HFF-Myc (cell line): Measurements from ENCODE around the gene ASCC3.

Source experiments
- DNase-seq: peaks from one replicate; pipeline ENCODE4 v3.0.0-alpha.2; 2011; ENCODE audit warnings: low read depth; ENCODE audit errors: extremely low read depth
- H3K4me3 ChIP-seq: replicated peaks from 2 replicates; pipeline ENCODE4 v1.5.1; 2011; ENCODE audit warnings: low read depth, mild to moderate bottlenecking, control low read depth, low read length
- TF ChIP-seq, protein P1 (sequence below): IDR thresholded peaks from 2 replicates; pipeline ENCODE4 v1.5.1; 2012; ENCODE audit warnings: mild to moderate bottlenecking, low read depth, low read length, control low read depth; ENCODE audit errors: missing control alignments

Gene ASCC3

DNA sequence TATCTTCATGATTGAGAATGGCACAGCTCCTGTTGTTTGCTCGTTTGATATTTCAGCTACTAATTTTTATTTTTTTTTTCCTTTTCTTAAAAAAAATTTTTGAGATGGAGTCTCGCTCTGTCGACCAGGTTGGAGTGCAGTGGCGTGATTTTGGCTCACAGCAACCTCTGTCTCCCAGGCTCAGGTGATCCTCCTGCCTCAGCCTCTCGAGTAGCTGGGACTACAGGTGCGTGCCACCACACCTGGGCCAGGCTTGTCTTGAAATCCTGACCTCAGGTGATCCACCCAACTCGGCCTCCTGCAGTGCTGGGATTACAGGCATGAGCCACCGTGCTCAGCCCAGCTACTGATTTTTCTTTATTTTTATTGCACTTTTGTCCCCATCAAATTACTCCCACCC is 266.2 kb downstream of the ASCC3 start:
- TF ChIP-seq, protein P1, sequence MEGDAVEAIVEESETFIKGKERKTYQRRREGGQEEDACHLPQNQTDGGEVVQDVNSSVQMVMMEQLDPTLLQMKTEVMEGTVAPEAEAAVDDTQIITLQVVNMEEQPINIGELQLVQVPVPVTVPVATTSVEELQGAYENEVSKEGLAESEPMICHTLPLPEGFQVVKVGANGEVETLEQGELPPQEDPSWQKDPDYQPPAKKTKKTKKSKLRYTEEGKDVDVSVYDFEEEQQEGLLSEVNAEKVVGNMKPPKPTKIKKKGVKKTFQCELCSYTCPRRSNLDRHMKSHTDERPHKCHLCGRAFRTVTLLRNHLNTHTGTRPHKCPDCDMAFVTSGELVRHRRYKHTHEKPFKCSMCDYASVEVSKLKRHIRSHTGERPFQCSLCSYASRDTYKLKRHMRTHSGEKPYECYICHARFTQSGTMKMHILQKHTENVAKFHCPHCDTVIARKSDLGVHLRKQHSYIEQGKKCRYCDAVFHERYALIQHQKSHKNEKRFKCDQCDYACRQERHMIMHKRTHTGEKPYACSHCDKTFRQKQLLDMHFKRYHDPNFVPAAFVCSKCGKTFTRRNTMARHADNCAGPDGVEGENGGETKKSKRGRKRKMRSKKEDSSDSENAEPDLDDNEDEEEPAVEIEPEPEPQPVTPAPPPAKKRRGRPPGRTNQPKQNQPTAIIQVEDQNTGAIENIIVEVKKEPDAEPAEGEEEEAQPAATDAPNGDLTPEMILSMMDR = no peak
- no peak for DNase-seq
- H3K4me3 ChIP-seq = no peak overlapping the region

DNA sequence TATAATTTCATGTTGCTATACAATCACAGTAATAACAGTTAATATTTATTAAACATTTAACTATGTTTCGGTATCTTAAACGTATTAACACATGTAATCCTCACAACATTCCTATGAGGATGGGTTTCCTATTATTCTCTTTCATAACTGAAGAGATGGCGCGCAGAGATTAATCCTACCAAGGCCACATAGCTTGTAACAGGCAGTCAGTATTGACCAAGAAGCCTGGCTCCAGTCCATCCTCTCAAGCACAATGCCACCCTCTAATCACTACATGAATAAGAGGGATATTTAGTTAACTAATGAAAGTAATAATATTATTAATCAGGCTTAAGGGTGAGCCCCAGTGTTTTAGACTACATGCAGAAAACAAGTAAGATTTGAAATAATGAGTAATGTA is 266.7 kb downstream of the ASCC3 start:
- H3K4me3 ChIP-seq = no peak overlapping the region
- TF ChIP-seq, protein P1 = no peak
- DNase-seq = no peak

DNA sequence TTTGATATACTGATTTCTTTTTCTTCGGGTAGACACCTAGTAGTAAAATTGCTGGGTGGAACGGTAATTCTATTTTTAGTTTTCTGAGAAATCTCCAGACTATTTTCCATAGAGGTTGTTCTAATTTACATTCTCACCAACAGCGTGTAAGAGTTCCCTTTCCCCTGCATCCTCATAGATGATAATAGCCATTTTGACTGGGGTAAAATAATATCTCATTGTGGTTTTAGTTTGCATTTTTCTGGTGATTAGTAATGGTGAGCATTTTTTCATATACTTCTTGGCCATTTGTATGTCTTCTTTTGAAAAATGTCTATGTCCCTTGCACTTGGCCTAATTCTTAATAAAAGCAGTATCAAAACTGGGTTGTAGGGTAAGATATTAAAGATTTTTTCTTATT is 267.5 kb downstream of the ASCC3 start:
- TF ChIP-seq, protein P1 = no peak
- no peak for DNase-seq
- no peak overlapping the region for H3K4me3 ChIP-seq

DNA sequence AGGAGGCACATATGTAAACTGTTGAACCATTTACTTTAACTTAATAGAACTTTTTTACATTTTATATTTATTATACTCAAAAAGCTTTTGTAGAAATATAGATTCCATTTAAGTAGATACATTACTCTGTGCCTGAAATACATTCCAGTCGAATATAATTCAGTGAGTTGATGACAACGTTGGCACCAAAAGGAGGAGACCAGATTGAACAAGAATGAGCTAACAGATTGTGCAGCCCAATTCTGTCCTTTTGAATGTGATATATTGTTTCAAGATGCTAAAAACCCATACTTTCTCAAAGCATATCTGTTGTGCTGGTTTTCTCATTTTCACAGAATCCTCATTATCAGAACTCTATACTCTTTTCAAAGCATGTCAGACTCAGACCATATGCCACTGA is 269.0 kb downstream of the ASCC3 start:
- TF ChIP-seq, protein P1 = no peak
- no peak for DNase-seq
- no peak overlapping the region for H3K4me3 ChIP-seq

DNA sequence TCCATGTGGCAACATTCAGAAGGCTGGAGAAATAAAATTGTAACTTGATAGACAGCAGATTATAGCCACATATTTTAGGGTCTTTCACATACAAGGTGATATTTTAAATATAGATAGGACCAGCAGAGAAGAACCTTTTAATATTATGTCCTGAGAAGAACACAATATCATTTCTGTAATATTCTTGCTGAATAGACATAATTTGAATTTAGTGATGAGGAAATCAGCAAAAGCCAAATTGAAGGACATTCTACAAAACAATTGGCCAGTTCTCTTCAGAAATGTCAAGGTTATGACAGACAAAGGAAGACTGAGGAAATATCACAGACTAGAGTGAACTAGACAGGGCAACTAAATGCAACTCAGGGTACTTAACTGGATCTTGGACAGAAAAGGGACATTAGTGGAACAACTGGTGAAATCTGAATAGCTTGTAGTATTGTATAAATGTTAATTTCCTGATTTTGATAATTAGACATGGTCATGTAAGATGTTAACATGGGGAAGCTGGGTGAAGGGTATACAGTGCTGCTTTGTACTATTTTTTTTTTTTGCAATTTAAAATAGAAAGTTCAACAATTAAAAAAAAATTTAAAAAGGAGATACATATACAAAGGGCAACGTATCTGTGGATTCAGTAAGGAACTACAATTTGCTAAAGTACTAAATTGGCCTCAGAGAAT is 281.9 kb downstream of the ASCC3 start:
- TF ChIP-seq, protein P1 = no peak
- no peak for DNase-seq
- no peak overlapping the region for H3K4me3 ChIP-seq

DNA sequence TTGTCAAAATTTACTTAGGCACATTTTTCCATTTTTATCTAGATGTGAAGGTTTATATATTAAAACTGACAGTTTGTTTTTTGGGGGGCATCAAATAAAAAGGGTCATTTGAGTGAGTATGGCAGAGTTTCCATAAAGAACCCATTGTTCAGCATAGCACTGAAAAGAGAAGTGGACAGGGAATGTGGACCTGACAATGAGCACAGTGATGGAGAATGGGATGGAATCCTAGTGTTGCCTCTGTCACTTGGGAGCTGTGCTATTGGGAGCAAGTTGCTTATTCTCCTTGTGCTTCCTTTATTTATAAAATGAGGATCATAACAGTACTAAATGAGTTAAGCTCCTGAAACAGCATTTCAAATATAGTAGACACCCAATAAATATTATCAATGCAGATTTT is 285.7 kb downstream of the ASCC3 start:
- TF ChIP-seq, protein P1 = no peak
- DNase-seq = no peak
- no peak overlapping the region for H3K4me3 ChIP-seq

DNA sequence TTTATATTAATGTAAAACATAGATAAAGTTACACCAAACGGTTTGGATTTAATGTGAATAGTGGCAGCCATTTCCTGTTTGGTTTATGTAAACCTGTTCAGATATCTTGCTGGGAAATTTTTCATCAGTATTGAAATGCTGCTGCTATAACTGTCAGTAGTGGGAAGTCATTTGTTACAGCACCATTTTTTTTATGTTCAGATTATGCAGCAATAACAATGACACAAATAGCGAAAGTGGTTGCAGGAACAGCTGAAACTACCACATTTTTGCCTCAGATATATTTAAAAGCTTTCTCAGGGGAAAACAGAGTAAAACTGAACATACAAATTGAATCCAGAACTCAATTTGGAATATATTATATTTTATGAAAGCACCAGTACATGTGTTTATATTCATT is 287.6 kb downstream of the ASCC3 start:
- TF ChIP-seq, protein P1 = no peak

More for the DNA sequence above, 287.6 kb downstream of the ASCC3 start:
- DNase-seq = no peak
- no peak overlapping the region for H3K4me3 ChIP-seq
